Measurements from ENCODE around the gene ADORA2B. TPM values are rescaled to one million over a fixed set of nuclear protein-coding genes. Genes with fewer than 3 reads are reported as not detected.
A peak's percentile ranks its signal among the peaks of the same experiment; 100 is the strongest.
"Not testable (repeated sequence)": the region's sequence is repeated elsewhere in the genome, so short reads cannot be mapped to it uniquely, and the experiment has no call there.

The ADORA2B gene
- total and polyA plus RNA-seq, 2 experiments from 2014 or later: 10.3 to 13.7 TPM

DNA sequence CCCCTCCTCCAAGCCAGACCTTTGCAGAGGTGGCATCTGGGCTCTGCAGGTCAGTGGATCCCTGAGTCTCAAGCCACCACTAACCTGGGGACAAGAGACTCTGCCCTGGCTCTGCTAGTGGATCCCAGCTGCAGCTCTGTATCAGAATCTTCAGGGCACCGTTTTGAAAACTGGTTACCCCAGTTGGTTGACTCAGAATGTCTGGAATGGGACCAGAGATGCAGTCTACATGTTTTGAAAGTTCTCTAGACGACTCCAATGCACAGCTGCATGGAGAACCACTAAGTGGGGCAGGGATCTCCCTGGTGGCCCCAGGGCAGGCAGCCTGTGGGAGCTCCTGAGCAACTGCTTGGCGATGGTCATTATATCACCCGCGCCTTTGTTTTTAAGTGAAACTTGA lies 34.1 kb upstream of the ADORA2B start:
- no peaks in the 10 kb centered on the region for H3K9me2 ChIP-seq (ENCODE audit: insufficient read depth)
- peaks cover 13% of the 10 kb centered on the region for H3F3A ChIP-seq (ENCODE audit: insufficient read depth)
- in situ Hi-C loops (cut with MboI): no loop called here
- no peak overlapping the region for H2AFZ ChIP-seq
- H3K4me3 ChIP-seq: no peak overlapping the region
- H3K9me3 ChIP-seq (ENCODE audit: low read depth): no peaks in the 10 kb centered on the region
- 77 to 82% methylated on average over 5 of the region's 5 CpGs for WGBS, 2 experiments (ENCODE audit: low coverage in 1 of 2, low lambda C conversion rate in 2 of 2, missing lambda C conversion rate in 2 of 2)
- TF ChIP-seq EZH2 (IDR thresholded peaks at IDR 0.05; ENCODE audit: insufficient read depth, poor library complexity, severe bottlenecking): no peak
- TF ChIP-seq EZH2phosphoT487 (IDR thresholded peaks at IDR 0.05; ENCODE audit: insufficient read depth, low read depth): no peak
- no peaks in the 10 kb centered on the region for H4K20me1 ChIP-seq (ENCODE audit: insufficient read depth)
- H3K27me3 ChIP-seq (replicated peaks; ENCODE audit: insufficient read depth): no peaks in the 10 kb centered on the region
- peak; percentile 17 for DNase-seq
- H3K9ac ChIP-seq: no peak overlapping the region
- H3K4me1 ChIP-seq (ENCODE audit: insufficient read depth): 0 out of 2 replicates have a peak, but pooled peaks cover 4% of the 10 kb centered on the region
- no peaks in the 10 kb centered on the region for H3K36me3 ChIP-seq (ENCODE audit: low read depth)
- H3K27ac ChIP-seq: no peak overlapping the region
- H3K79me2 ChIP-seq (ENCODE audit: insufficient read depth): no peaks in the 10 kb centered on the region
- no peak overlapping the region for H3K4me2 ChIP-seq (ENCODE audit: unreplicated experiment)

DNA sequence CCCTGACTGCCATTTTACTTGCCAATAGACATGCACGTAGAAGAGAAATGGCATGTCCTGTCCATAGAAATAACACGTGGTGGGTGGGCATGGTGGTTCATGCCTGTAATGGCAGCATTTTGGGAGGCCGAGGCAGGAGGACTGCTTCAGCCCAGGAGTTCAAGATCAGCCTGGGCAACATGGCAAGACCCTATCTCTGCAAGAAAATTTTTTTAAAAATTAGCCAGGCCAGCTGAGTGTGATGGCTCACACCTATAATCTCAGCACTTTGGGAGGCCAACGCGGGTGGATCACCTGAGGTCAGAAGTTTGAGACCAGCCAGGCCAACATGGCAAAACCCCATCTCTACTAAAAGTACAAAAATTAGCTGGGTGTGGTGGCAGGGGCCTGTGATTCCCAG lies 33.2 kb upstream of the ADORA2B start:
- WGBS, 2 experiments (ENCODE audit: low coverage in 1 of 2, low lambda C conversion rate in 2 of 2, missing lambda C conversion rate in 2 of 2): 58 to 63% methylated on average over 5 of the region's 5 CpGs
- H3K9me3 ChIP-seq (ENCODE audit: low read depth); H3K4me3 ChIP-seq; DNase-seq; H2AFZ ChIP-seq; H3K27ac ChIP-seq; H4K20me1 ChIP-seq (ENCODE audit: insufficient read depth); H3K79me2 ChIP-seq (ENCODE audit: insufficient read depth); H3K9me2 ChIP-seq (ENCODE audit: insufficient read depth); H3K4me1 ChIP-seq (ENCODE audit: insufficient read depth); H3K36me3 ChIP-seq (ENCODE audit: low read depth); H3K4me2 ChIP-seq (ENCODE audit: unreplicated experiment); H3K9ac ChIP-seq; in situ Hi-C loops (cut with MboI); H3K27me3 ChIP-seq (replicated peaks; ENCODE audit: insufficient read depth): not testable (repeated sequence)
- H3F3A ChIP-seq (ENCODE audit: insufficient read depth): peaks cover 13% of the 10 kb centered on the region

DNA sequence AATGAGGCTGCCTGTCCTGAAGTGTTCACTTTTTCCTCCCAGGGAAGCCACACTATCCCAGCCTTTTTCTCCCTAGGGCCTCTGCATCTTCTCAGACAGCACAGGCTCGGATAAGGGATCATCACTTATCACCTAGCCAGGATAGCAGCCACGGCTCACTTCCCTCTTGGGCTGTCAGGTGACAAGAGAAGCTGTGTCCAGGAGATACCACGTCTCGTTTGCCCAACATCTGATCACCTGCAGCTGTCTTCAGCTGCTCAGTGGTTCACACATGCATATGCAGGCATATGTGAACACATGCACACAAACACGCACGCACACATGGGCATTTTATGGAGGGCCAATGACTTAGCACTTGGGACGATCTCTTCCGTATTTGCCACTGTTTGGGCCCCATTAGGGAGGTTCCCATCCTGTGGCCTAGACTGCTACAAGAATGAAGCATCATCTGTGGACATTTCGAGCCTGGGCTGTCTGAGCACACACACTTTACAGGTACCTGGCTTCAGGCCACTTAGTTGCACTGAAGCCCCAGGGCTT lies 32.4 kb upstream of the ADORA2B start:
- in situ Hi-C loops (cut with MboI): no loop called here
- no peak for TF ChIP-seq EZH2 (IDR thresholded peaks at IDR 0.05; ENCODE audit: insufficient read depth, poor library complexity, severe bottlenecking)
- no peak for TF ChIP-seq EZH2phosphoT487 (IDR thresholded peaks at IDR 0.05; ENCODE audit: insufficient read depth, low read depth)

DNA sequence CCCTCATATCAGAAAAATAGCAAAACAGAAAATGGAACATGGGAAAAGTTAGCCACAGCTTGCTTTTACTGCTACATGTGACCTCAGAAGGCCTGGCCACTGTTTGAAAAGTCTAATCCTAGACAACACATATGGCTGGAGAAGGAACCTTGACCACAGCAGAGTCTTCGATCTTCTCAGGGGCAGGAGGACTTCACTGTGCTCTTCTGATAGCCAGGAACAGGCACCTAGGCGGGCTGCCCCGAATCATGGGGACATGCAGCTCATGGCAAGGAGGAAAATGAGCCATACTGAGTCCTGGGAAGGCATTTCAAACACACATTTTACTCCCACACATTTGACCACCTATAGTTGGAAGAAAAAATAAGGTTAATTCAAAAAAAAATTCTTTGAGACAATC lies 31.1 kb upstream of the ADORA2B start:
- H3F3A ChIP-seq (ENCODE audit: insufficient read depth): peaks cover 13% of the 10 kb centered on the region
- no peaks in the 10 kb centered on the region for H3K79me2 ChIP-seq (ENCODE audit: insufficient read depth)
- 0 out of 2 replicates have a peak, but pooled peaks cover 4% of the 10 kb centered on the region for H3K4me1 ChIP-seq (ENCODE audit: insufficient read depth)
- H3K27me3 ChIP-seq (replicated peaks; ENCODE audit: insufficient read depth): no peaks in the 10 kb centered on the region
- H2AFZ ChIP-seq: no peak overlapping the region
- no peaks in the 10 kb centered on the region for H3K36me3 ChIP-seq (ENCODE audit: low read depth)
- no peak overlapping the region for H3K27ac ChIP-seq
- no peak for DNase-seq
- no peaks in the 10 kb centered on the region for H4K20me1 ChIP-seq (ENCODE audit: insufficient read depth)
- WGBS, 2 experiments (ENCODE audit: low coverage in 1 of 2, low lambda C conversion rate in 2 of 2, missing lambda C conversion rate in 2 of 2): 96 to 100% methylated on average over 3 of the region's 3 CpGs
- no peak for TF ChIP-seq EZH2phosphoT487 (IDR thresholded peaks at IDR 0.05; ENCODE audit: insufficient read depth, low read depth)
- TF ChIP-seq EZH2 (IDR thresholded peaks at IDR 0.05; ENCODE audit: insufficient read depth, poor library complexity, severe bottlenecking): no peak
- H3K9me3 ChIP-seq (ENCODE audit: low read depth): no peaks in the 10 kb centered on the region
- no peak overlapping the region for H3K9ac ChIP-seq
- H3K4me3 ChIP-seq: no peak overlapping the region
- H3K4me2 ChIP-seq (ENCODE audit: unreplicated experiment): no peak overlapping the region
- in situ Hi-C loops (cut with MboI): no loop called here
- no peaks in the 10 kb centered on the region for H3K9me2 ChIP-seq (ENCODE audit: insufficient read depth)

More for the DNA sequence above, 32.4 kb upstream of the ADORA2B start:
- Histone ChIP-seq H3K4me2 (ENCODE audit: unreplicated experiment) (no peak overlapping the region), H3K27ac (no peak overlapping the region), H2AFZ (no peak overlapping the region), H3F3A (ENCODE audit: insufficient read depth) (peaks cover 13% of the 10 kb centered on the region), H4K20me1 (ENCODE audit: insufficient read depth) (no peaks in the 10 kb centered on the region), H3K9ac (no peak overlapping the region), H3K36me3 (ENCODE audit: low read depth) (no peaks in the 10 kb centered on the region), H3K27me3 (replicated peaks; ENCODE audit: insufficient read depth) (no peaks in the 10 kb centered on the region), H3K4me3 (no peak overlapping the region), H3K9me2 (ENCODE audit: insufficient read depth) (no peaks in the 10 kb centered on the region), H3K4me1 (ENCODE audit: insufficient read depth) (0 out of 2 replicates have a peak, but pooled peaks cover 4% of the 10 kb centered on the region), H3K9me3 (ENCODE audit: low read depth) (no peaks in the 10 kb centered on the region), H3K79me2 (ENCODE audit: insufficient read depth) (no peaks in the 10 kb centered on the region)
- 78 to 83% methylated on average over 9 of the region's 9 CpGs for WGBS, 2 experiments (ENCODE audit: low coverage in 1 of 2, low lambda C conversion rate in 2 of 2, missing lambda C conversion rate in 2 of 2)
- DNase-seq: no peak

Measured in GM23248 (cell line).